Measurements from ENCODE around the gene COA8.

COA8 gene

DNA sequence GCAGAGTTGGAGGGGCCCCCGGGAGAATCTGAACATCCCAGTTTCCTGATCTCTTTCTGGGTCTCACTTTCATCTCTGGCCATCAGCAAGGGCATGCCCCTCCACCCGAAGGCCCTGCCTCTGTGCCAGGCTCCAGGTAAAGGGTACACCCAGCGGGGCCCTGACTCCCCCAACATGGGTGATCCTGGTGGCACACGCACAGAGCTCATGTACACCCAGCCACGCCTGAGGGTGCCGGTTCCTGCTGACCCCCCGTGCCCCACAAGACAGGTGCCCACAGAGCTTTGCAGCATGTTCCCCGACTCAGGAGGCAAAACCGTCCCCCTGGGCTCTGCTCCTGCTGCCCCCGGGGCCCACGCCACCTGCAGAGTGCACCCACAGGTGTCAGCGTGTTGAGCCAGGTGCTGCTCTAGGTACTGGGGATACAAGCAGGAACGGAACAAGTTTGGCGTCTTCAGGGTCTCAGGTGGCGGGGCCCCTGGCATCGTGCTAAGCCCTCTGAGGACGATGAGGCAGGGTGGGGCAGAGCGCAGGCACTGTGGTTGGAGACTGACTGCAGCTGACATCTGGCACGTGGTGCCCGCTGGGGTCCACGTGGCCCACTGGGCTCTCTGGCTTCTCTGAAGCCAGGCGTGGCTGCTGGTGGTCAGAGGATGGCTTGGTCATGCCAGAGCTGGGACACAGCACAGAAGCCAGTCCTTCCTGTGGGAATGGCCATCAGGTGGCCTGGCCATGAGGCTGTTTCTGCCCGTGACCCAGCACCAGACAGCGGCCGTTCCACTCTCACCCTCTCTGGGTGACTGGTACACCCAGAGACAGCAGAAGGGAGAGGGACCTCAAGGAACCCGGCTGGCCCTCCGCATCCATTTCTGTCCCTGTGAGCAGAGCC is 14.1 kb upstream of the COA8 start:
- DNase-seq (ENCODE audit: low read depth) = no peak

GRCh38 chr14:103549361-103550311 is 13.1 kb upstream of the COA8 start:
- DNase-seq (ENCODE audit: low read depth) = no peak

DNA sequence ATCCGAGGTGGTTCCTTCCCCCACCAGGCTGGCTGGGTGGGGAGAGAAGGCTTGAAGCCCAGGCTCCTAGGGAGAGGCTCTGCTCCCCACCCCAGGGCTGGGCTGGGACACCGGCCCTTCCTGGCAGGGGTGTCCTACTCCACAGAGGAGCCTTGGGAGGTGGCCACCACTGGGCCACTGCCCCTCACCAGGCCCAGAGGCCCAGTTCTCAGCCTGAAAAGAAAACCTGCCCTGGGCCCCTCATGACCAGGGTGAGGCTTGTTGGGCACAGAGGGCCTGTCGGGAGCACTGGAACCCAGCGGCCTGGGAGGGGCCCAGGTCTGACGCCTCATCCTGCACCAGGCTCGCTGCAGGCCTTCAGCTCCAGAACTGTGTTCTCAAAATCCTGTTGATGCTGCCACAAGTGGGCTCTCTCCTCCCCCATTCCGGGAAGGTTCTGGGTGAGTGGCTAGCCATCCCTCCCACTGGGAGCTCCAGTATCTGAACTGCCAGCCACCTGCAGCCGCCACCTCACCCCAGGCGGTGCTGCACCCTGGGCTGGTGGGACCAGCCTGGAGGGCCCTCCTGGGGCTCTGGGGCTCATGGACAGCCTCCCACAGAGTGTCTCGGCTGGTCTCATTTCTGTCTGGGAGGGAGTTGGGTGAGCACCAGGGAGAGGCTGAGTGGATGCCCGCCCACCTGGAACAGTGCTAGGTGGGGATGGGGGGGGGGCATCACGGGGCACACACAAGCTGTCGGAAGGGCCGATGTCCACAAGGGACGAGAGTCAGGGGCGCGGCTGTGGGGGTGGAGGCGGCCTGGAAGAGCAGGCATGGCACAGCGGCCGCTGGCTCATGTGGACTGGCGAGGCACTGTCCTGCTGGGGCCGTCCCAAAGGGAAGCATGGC is 12.1 kb upstream of the COA8 start:
- DNase-seq (ENCODE audit: low read depth) = no peak

DNA sequence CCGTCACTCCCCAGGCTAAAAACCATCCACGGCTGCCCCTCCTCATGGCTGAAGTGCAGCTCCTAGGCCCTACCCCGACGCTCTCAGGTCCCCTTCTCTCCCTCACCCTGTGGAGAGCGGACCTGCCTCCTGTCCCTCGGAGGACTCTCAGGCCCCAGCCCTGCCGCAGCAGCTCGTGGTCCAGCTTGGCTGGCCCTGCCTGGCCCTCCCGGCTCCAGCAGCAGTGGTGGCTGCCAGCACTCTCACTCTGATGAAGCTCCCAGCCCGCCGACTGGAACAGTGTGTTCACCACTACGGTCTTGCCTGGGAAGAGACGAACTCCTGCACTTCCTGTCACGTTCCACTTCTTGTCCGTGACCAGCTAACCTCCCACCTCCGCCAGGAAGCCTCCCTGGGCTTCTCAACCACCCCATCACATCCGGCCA is 11.4 kb upstream of the COA8 start:
- no peak for DNase-seq (ENCODE audit: low read depth)

- no peak for DNase-seq (ENCODE audit: low read depth)
Measured at GRCh38 chr14:103552011-103552845, 10.5 kb upstream of the COA8 start.

DNA sequence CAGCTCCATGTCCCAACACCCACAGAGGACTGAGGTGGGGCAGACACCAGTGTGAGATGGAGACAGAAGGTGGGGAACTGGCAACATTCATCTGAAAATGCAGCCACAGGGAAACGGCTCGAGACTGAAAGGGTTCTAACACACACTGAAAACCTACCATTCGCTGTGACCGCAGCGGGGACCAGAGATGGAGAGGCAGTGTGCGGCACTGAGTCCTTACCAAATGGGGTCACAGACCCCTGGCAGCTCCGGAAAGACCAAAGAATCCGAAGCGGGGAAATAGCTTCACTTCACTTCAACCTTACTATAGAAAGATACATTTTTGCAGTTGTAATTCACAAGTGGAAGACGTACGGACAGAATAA is 9.9 kb upstream of the COA8 start:
- no peak for DNase-seq (ENCODE audit: low read depth)

GRCh38 chr14:103555559-103556337 is 7.0 kb upstream of the COA8 start:
- no peak for DNase-seq (ENCODE audit: low read depth)

GRCh38 chr14:103556946-103557758 is 5.6 kb upstream of the COA8 start:
- DNase-seq (ENCODE audit: low read depth) = no peak

GRCh38 chr14:103558071-103558882 is 4.5 kb upstream of the COA8 start:
- no peak for DNase-seq (ENCODE audit: low read depth)

GRCh38 chr14:103559766-103560165 is 3.0 kb upstream of the COA8 start:
- DNase-seq (ENCODE audit: low read depth) = no peak

DNA sequence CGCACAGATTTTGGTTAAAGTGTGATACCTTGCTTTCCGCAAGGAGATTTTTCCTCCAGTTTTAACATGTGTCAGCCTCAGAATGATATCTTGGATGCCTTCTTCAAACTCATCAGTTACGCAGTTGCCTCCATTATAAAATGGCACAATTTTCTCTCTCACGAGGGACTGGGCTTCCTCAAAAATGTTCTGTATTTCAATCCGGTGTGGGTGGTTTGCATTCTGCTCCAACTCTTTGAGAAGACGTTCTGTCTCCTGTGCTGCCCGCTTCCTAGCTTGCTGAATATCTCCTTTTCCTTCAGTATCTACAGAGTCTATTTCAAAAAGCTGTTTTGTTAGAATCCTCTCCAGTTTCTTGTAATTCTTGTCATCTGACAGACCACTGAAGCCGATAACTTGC is 2.1 kb upstream of the COA8 start:
- no peak for DNase-seq (ENCODE audit: low read depth)

DNA sequence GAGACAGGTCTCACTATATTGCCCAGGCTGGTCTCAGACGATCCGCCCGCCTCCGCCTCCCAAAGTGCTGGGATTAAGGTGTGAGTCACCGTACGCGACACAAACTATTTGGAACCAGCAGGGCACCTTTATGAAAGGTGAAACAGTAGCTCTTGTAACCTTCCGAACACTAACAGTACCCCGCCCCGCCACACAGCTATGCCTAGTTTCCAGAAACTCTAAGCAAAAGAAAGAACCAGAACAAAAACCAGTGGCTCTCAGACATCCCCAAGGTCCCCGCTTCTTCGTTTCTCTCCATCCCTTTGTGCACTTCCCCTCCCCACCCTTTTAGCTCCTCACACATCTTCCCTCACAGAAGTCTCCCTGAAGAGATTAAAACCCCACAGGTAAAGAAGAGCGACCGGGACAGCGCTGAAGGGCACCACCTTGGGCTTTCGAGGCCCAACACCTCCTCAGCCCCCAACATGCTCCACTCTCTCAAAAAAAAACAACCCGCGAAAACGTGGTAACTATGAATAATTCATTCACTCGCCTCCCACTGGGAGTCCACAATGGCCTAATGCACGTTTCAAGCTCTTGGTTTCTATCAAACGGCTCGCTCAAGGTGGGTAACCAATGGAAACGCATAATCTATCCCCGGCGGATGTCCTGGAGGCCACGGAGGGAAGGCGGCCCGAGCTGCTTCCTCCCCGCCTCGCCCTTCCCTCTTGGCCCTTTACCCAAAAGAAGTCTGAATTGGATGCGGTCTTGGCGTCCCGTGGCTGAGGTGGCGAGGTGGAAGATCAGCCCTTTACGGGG is 1.2 kb upstream of the COA8 start:
- peak; percentile 15 for DNase-seq (ENCODE audit: low read depth)

DNA sequence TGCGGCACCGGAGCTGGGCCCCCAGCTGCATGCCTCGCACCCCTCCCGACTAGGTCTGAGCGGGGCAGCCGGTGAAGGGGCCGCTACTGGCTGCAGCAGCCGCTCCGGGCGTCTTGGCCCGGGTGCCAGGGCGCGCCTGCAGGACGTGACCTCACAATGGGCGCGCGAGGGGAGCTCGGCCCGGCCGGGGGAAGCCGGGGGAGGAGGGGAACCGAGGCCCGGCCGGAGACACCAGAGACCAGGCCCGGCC is 656 bp upstream of the COA8 start:
- no peak for DNase-seq (ENCODE audit: low read depth)

GRCh38 chr14:103563226-103563620 is 463 bp downstream of the COA8 start:
- DNase-seq (ENCODE audit: low read depth) = no peak

DNA sequence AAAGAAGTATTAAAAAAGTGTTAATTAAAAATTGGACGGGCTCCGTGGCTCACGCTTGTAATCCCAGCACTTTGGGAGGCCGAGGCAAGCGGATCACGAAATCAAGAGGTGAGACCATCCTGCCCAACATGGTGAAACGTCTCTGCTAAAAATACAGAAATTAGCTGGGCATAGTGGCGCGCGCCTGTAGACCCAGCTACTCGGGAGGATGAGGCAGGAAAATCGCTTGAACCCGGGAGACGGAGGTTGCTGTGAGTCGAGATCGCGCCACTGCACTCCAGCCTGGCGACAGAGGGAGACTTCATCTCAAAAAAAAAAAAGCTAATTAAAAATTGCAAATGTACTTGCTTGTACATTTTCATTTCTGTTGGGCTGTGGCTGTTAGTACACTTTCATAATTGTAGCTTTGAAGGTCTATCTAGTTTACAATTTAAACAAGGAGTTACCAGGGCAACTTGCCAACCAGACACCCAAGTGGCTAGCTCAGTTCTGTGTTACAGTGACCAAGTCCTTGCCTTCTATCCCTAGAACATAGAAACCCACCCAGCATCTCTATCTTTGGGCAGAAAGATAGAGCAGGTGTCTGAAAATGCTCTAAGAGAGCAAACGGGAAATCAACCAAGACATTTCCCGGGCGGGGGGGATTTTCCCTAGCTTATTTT is 1.2 kb downstream of the COA8 start:
- no peak for DNase-seq (ENCODE audit: low read depth)

DNA sequence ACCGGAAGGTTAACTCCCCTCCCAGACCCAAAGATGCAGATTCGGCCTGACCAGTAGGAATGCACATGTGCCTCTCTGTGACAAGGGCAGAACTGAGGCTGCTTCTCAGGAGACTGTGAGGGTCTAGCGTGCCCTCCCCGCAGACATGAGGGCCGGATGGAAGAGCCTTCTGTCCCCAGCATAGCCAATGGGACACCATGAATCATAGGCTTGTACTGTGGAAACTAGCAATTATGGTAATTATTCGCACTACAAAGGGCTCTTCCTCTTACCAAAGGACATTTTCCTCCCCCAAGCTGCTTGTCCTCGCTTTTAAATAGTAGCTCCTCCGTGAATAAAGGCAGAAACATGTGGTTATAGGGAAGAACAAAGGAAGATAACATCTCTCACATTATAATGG is 6.2 kb downstream of the COA8 start:
- DNase-seq (ENCODE audit: low read depth) = no peak

- no peak for DNase-seq (ENCODE audit: low read depth)
Measured at GRCh38 chr14:103569408-103569807, 6.6 kb downstream of the COA8 start.
